Transverse colon (tissue), 4 donors: ENCODE data around the gene KLHL10.
"Not testable (repeated sequence)": the region's sequence is repeated elsewhere in the genome, so short reads cannot be mapped to it uniquely, and the experiment has no call there.

ENCODE experiments used
- CTCF ChIP-seq, 5 experiments: fragments of 200-600 bp in 3 of 5; fragments of 450-650 bp in 2 of 5; sonication (generic) in 3 of 5; IDR thresholded peaks; 1 replicate in 2 of 5; 2 replicates in 3 of 5; pipeline ENCODE4 v1.5.1; 2016 to 2017; ENCODE audit warnings: antibody characterized with exemption in 5 of 5, inconsistent platforms in 3 of 5, mild to moderate bottlenecking in 2 of 5, moderate library complexity in 1 of 5
- POLR2AphosphoS5 ChIP-seq, 3 donors: sonication (generic); formaldehyde crosslinking; IDR thresholded peaks; one replicate each; pipeline ENCODE4 v1.6.1; 2016; ENCODE audit warnings: antibody characterized with exemption in 3 of 3

DNA sequence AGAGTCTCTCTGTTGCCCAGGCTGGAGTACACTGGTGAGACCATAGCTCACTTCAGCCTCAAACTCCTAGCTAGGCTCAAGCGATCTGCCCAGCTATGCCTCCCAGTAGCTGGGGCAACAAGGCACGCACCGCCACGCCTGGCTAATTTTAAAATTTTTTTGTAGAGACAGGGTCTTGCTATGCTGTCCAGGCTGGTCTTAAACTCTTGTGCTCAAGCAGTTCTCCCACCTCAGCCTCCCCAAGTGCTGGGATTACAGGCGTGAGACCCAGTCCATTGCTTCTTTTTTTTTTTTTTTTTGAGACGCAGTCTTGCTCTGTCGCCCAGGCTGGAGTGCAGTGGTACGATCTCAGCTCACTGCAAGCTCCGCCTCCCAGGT, 36.7 kb downstream of the KLHL10 start:
- not testable (repeated sequence) for TF ChIP-seq CTCF, POLR2AphosphoS5 (IDR thresholded peaks at IDR 0.05)
